WERI-Rb-1 (cell line): ENCODE measurements around the gene TRIM67.

Experiments
- DNase-seq: peaks from one replicate; pipeline ENCODE4 v3.0.0-alpha.2; 2020
- H3K27ac ChIP-seq: fragments of 250-450 bp; sonication (Bioruptor Pico); 2 replicates; pipeline ENCODE4 v1.5.1; 2020; ENCODE audit warnings: mild to moderate bottlenecking, moderate library complexity
- H3K27me3 ChIP-seq: fragments of 250-450 bp; sonication (Bioruptor Pico); 2 replicates; pipeline ENCODE4 v1.5.1; 2021; ENCODE audit warnings: mild to moderate bottlenecking, low read depth, moderate library complexity; ENCODE audit not compliant: insufficient read depth, severe bottlenecking
- H3K36me3 ChIP-seq: fragments of 250-450 bp; sonication (Bioruptor Pico); 2 replicates; pipeline ENCODE4 v1.5.1; 2020; ENCODE audit warnings: mild to moderate bottlenecking, moderate library complexity
- H3K4me3 ChIP-seq: 2 replicates; pipeline ENCODE4 v1.5.1; 2011; ENCODE audit warnings: low read depth, mild to moderate bottlenecking, control low read depth, low read length
- H3K9me3 ChIP-seq: fragments of 250-450 bp; sonication (Bioruptor Pico); 2 replicates; pipeline ENCODE4 v1.5.1; 2021; ENCODE audit warnings: mild to moderate bottlenecking, moderate library complexity; ENCODE audit not compliant: severe bottlenecking
- CTCF ChIP-seq: IDR thresholded peaks from 2 replicates; pipeline ENCODE4 v1.5.1; 2011; ENCODE audit warnings: low read depth, mild to moderate bottlenecking, control low read depth, inconsistent platforms, low read length

Gene TRIM67

GRCh38 chr1:231165371-231165770 is 3.5 kb downstream of the TRIM67 start:
- no peak for DNase-seq
- H3K36me3 ChIP-seq = no peaks in the 10 kb centered on the region
- peaks cover 4% of the 10 kb centered on the region for H3K9me3 ChIP-seq
- no peak overlapping the region for H3K27ac ChIP-seq
- no peak overlapping the region for H3K4me3 ChIP-seq
- peaks cover 14% of the 10 kb centered on the region for H3K27me3 ChIP-seq
- TF ChIP-seq CTCF = no peak

GRCh38 chr1:231166398-231166797 is 4.5 kb downstream of the TRIM67 start:
- TF ChIP-seq CTCF = no peak
- H3K27me3 ChIP-seq = peaks cover 14% of the 10 kb centered on the region
- H3K9me3 ChIP-seq = peaks cover 4% of the 10 kb centered on the region
- H3K4me3 ChIP-seq = no peak overlapping the region
- H3K36me3 ChIP-seq = no peaks in the 10 kb centered on the region
- H3K27ac ChIP-seq = no peak overlapping the region
- no peak for DNase-seq

- Histone ChIP-seq H3K4me3 (no peak overlapping the region), H3K27ac (no peak overlapping the region), H3K9me3 (no peaks in the 10 kb centered on the region), H3K36me3 (no peaks in the 10 kb centered on the region), H3K27me3 (no peaks in the 10 kb centered on the region)
- no peak for DNase-seq
- TF ChIP-seq CTCF = peak; percentile 50
These were observed 9.0 kb downstream of the TRIM67 start for GRCh38 chr1:231170875-231171274.

GRCh38 chr1:231171623-231172197 is 9.9 kb downstream of the TRIM67 start:
- no peak for TF ChIP-seq CTCF
- Histone ChIP-seq H3K27ac (no peak overlapping the region), H3K4me3 (no peak overlapping the region), H3K9me3 (no peaks in the 10 kb centered on the region), H3K36me3 (no peaks in the 10 kb centered on the region), H3K27me3 (no peaks in the 10 kb centered on the region)
- DNase-seq = no peak

- no peak overlapping the region for H3K27ac ChIP-seq
- no peak for TF ChIP-seq CTCF
- no peak overlapping the region for H3K4me3 ChIP-seq
- no peaks in the 10 kb centered on the region for H3K27me3 ChIP-seq
- H3K36me3 ChIP-seq = no peaks in the 10 kb centered on the region
- H3K9me3 ChIP-seq = no peaks in the 10 kb centered on the region
- no peak for DNase-seq
These were observed 10.6 kb downstream of the TRIM67 start for GRCh38 chr1:231172411-231172810.

GRCh38 chr1:231176421-231176820 is 14.6 kb downstream of the TRIM67 start:
- no peak overlapping the region for H3K4me3 ChIP-seq
- H3K27ac ChIP-seq = no peak overlapping the region
- H3K9me3 ChIP-seq = no peaks in the 10 kb centered on the region
- no peak for TF ChIP-seq CTCF
- no peaks in the 10 kb centered on the region for H3K36me3 ChIP-seq
- DNase-seq = no peak
- H3K27me3 ChIP-seq = no peaks in the 10 kb centered on the region
